Transverse colon (tissue), 4 donors: ENCODE measurements around the gene ADCY5.

ENCODE experiments used
- CTCF ChIP-seq, 5 experiments: fragments of 200-600 bp in 3 of 5; fragments of 450-650 bp in 2 of 5; sonication (generic) in 3 of 5; IDR thresholded peaks; 1 replicate in 2 of 5; 2 replicates in 3 of 5; pipeline ENCODE4 v1.5.1; 2016 to 2017; ENCODE audit warnings: antibody characterized with exemption in 5 of 5, inconsistent platforms in 3 of 5, mild to moderate bottlenecking in 2 of 5, moderate library complexity in 1 of 5
- EP300 ChIP-seq: sonication (generic); formaldehyde crosslinking; IDR thresholded peaks from one replicate; pipeline ENCODE4 v1.6.1; 2017; ENCODE audit warnings: antibody characterized with exemption, low read depth
- POLR2A ChIP-seq: fragments of 450-650 bp; IDR thresholded peaks from one replicate; pipeline ENCODE4 v1.6.1; 2016; ENCODE audit warnings: antibody characterized with exemption, mild to moderate bottlenecking, moderate library complexity
- POLR2AphosphoS5 ChIP-seq, 3 donors: sonication (generic); formaldehyde crosslinking; IDR thresholded peaks; one replicate each; pipeline ENCODE4 v1.6.1; 2016; ENCODE audit warnings: antibody characterized with exemption in 3 of 3

GRCh38 chr3:123488645-123489347 lies 39.9 kb upstream of the ADCY5 start:
- TF ChIP-seq POLR2A (no peak), CTCF (IDR thresholded peaks at IDR 0.05) (no peak), POLR2AphosphoS5 (IDR thresholded peaks at IDR 0.05) (no peak), EP300 (no peak)
